ENCODE results near the gene KDM5C.

The KDM5C gene

GRCh38 chrX:53224860-53225797, at the start of gene KDM5C:
Gene KDM5C (minus strand): TSS chrX:53225207. CDS start chrX:53224889, 318 bp downstream.
- peak within 1 kb of the TSS; percentile 99 for H3K27ac ChIP-seq (ENCODE audit: low read length)
- peaks cover 12% of the 10 kb centered on the region for H3K4me1 ChIP-seq (ENCODE audit: control insufficient read depth, low read depth, low read length)
- peak within 1 kb of the TSS; percentile 92 for H3K9ac ChIP-seq (ENCODE audit: low read length)
- H3K36me3 ChIP-seq (ENCODE audit: control insufficient read depth, low read depth, low read length), result peaks cover 5% of the 10 kb centered on the region
- H3K9me3 ChIP-seq (ENCODE audit: control insufficient read depth, low read depth, low read length), result peaks cover 4% of the 10 kb centered on the region
- H3K27me3 ChIP-seq (ENCODE audit: control insufficient read depth, insufficient read depth, low read length), result no peaks in the 10 kb centered on the region
- H3K4me3 ChIP-seq (ENCODE audit: low read length), result peak within 1 kb of the TSS; percentile 83

GRCh38 chrX:53272808-53273337, 47.9 kb upstream of the KDM5C start:
- Histone ChIP-seq H3K9me3 (ENCODE audit: control insufficient read depth, low read depth, low read length) (peaks cover 3% of the 10 kb centered on the region), H3K4me1 (ENCODE audit: control insufficient read depth, low read depth, low read length) (no peaks in the 10 kb centered on the region), H3K36me3 (ENCODE audit: control insufficient read depth, low read depth, low read length) (no peaks in the 10 kb centered on the region)

GRCh38 chrX:53269536-53270107, 44.6 kb upstream of the KDM5C start:
- Histone ChIP-seq H3K9me3 (ENCODE audit: control insufficient read depth, low read depth, low read length) (no peaks in the 10 kb centered on the region), H3K27me3 (ENCODE audit: control insufficient read depth, insufficient read depth, low read length) (no peaks in the 10 kb centered on the region), H3K4me1 (ENCODE audit: control insufficient read depth, low read depth, low read length) (no peaks in the 10 kb centered on the region), H3K4me3 (ENCODE audit: low read length) (no peak overlapping the region), H3K9ac (ENCODE audit: low read length) (no peak overlapping the region), H3K27ac (ENCODE audit: low read length) (no peak overlapping the region), H3K36me3 (ENCODE audit: control insufficient read depth, low read depth, low read length) (no peaks in the 10 kb centered on the region)

More at GRCh38 chrX:53272808-53273337, 47.9 kb upstream of the KDM5C start:
- Histone ChIP-seq H3K27ac (ENCODE audit: low read length) (no peak overlapping the region), H3K4me3 (ENCODE audit: low read length) (no peak overlapping the region), H3K9ac (ENCODE audit: low read length) (no peak overlapping the region), H3K27me3 (ENCODE audit: control insufficient read depth, insufficient read depth, low read length) (no peaks in the 10 kb centered on the region)

GRCh38 chrX:53268173-53268572, 43.2 kb upstream of the KDM5C start:
- H3K27ac ChIP-seq (ENCODE audit: low read length), result no peak overlapping the region
- no peaks in the 10 kb centered on the region for H3K27me3 ChIP-seq (ENCODE audit: control insufficient read depth, insufficient read depth, low read length)
- no peaks in the 10 kb centered on the region for H3K9me3 ChIP-seq (ENCODE audit: control insufficient read depth, low read depth, low read length)
- no peak overlapping the region for H3K4me3 ChIP-seq (ENCODE audit: low read length)
- no peaks in the 10 kb centered on the region for H3K4me1 ChIP-seq (ENCODE audit: control insufficient read depth, low read depth, low read length)
- H3K9ac ChIP-seq (ENCODE audit: low read length), result no peak overlapping the region
- no peaks in the 10 kb centered on the region for H3K36me3 ChIP-seq (ENCODE audit: control insufficient read depth, low read depth, low read length)

- Histone ChIP-seq H3K27me3 (ENCODE audit: control insufficient read depth, insufficient read depth, low read length) (no peaks in the 10 kb centered on the region), H3K27ac (ENCODE audit: low read length) (no peak overlapping the region), H3K9me3 (ENCODE audit: control insufficient read depth, low read depth, low read length) (no peaks in the 10 kb centered on the region), H3K4me1 (ENCODE audit: control insufficient read depth, low read depth, low read length) (no peaks in the 10 kb centered on the region), H3K9ac (ENCODE audit: low read length) (no peak overlapping the region), H3K4me3 (ENCODE audit: low read length) (no peak overlapping the region), H3K36me3 (ENCODE audit: control insufficient read depth, low read depth, low read length) (no peaks in the 10 kb centered on the region)
These were observed 41.9 kb upstream of the KDM5C start for GRCh38 chrX:53266914-53267313.

GRCh38 chrX:53265771-53266574, 41.0 kb upstream of the KDM5C start:
- Histone ChIP-seq H3K4me1 (ENCODE audit: control insufficient read depth, low read depth, low read length) (no peaks in the 10 kb centered on the region), H3K4me3 (ENCODE audit: low read length) (no peak overlapping the region), H3K9ac (ENCODE audit: low read length) (no peak overlapping the region), H3K9me3 (ENCODE audit: control insufficient read depth, low read depth, low read length) (no peaks in the 10 kb centered on the region), H3K27ac (ENCODE audit: low read length) (no peak overlapping the region), H3K27me3 (ENCODE audit: control insufficient read depth, insufficient read depth, low read length) (no peaks in the 10 kb centered on the region), H3K36me3 (ENCODE audit: control insufficient read depth, low read depth, low read length) (no peaks in the 10 kb centered on the region)

- H3K36me3 ChIP-seq (ENCODE audit: control insufficient read depth, low read depth, low read length), result no peaks in the 10 kb centered on the region
- H3K4me3 ChIP-seq (ENCODE audit: low read length), result no peak overlapping the region
- no peak overlapping the region for H3K27ac ChIP-seq (ENCODE audit: low read length)
- no peak overlapping the region for H3K9ac ChIP-seq (ENCODE audit: low read length)
- no peaks in the 10 kb centered on the region for H3K4me1 ChIP-seq (ENCODE audit: control insufficient read depth, low read depth, low read length)
- no peaks in the 10 kb centered on the region for H3K27me3 ChIP-seq (ENCODE audit: control insufficient read depth, insufficient read depth, low read length)
- H3K9me3 ChIP-seq (ENCODE audit: control insufficient read depth, low read depth, low read length), result no peaks in the 10 kb centered on the region
These were observed 38.6 kb upstream of the KDM5C start for GRCh38 chrX:53263597-53264094.

GRCh38 chrX:53262918-53263394, 37.9 kb upstream of the KDM5C start:
- Histone ChIP-seq H3K4me1 (ENCODE audit: control insufficient read depth, low read depth, low read length) (no peaks in the 10 kb centered on the region), H3K4me3 (ENCODE audit: low read length) (no peak overlapping the region), H3K36me3 (ENCODE audit: control insufficient read depth, low read depth, low read length) (no peaks in the 10 kb centered on the region), H3K27ac (ENCODE audit: low read length) (no peak overlapping the region), H3K9me3 (ENCODE audit: control insufficient read depth, low read depth, low read length) (no peaks in the 10 kb centered on the region), H3K9ac (ENCODE audit: low read length) (no peak overlapping the region), H3K27me3 (ENCODE audit: control insufficient read depth, insufficient read depth, low read length) (no peaks in the 10 kb centered on the region)

- H3K27ac ChIP-seq (ENCODE audit: low read length), result no peak overlapping the region
- no peaks in the 10 kb centered on the region for H3K4me1 ChIP-seq (ENCODE audit: control insufficient read depth, low read depth, low read length)
- H3K9me3 ChIP-seq (ENCODE audit: control insufficient read depth, low read depth, low read length), result no peaks in the 10 kb centered on the region
- H3K9ac ChIP-seq (ENCODE audit: low read length), result no peak overlapping the region
- no peaks in the 10 kb centered on the region for H3K36me3 ChIP-seq (ENCODE audit: control insufficient read depth, low read depth, low read length)
- no peak overlapping the region for H3K4me3 ChIP-seq (ENCODE audit: low read length)
- no peaks in the 10 kb centered on the region for H3K27me3 ChIP-seq (ENCODE audit: control insufficient read depth, insufficient read depth, low read length)
These were observed 37.3 kb upstream of the KDM5C start for GRCh38 chrX:53262189-53262917.

- no peaks in the 10 kb centered on the region for H3K36me3 ChIP-seq (ENCODE audit: control insufficient read depth, low read depth, low read length)
- H3K9ac ChIP-seq (ENCODE audit: low read length), result no peak overlapping the region
- H3K9me3 ChIP-seq (ENCODE audit: control insufficient read depth, low read depth, low read length), result no peaks in the 10 kb centered on the region
- no peaks in the 10 kb centered on the region for H3K4me1 ChIP-seq (ENCODE audit: control insufficient read depth, low read depth, low read length)
- no peak overlapping the region for H3K4me3 ChIP-seq (ENCODE audit: low read length)
- H3K27ac ChIP-seq (ENCODE audit: low read length), result no peak overlapping the region
- no peaks in the 10 kb centered on the region for H3K27me3 ChIP-seq (ENCODE audit: control insufficient read depth, insufficient read depth, low read length)
These were observed 36.5 kb upstream of the KDM5C start for GRCh38 chrX:53261355-53261972.

All from iPS-18a (cell line).